T-helper 17 cell (primary cell): Measurements from ENCODE around the gene OR1I1. TPM values are rescaled to one million over a fixed set of nuclear protein-coding genes. Genes with fewer than 3 reads are reported as not detected.
"Not testable (repeated sequence)": the region's sequence is repeated elsewhere in the genome, so short reads cannot be mapped to it uniquely, and the experiment has no call there.

Source experiments
- ATAC-seq: fragments of 150-1000 bp; cut with Tn5 transposase; 2 replicates; pipeline ENCODE4 v1.10.0; 2021; ENCODE audit warnings: mild to moderate bottlenecking, moderate library complexity
- DNase-seq, 3 donors: peaks; one replicate each; pipeline versions ENCODE4 v3.0.0 to v3.0.0-alpha.2; 2020 to 2021
- H3K9me3 ChIP-seq: one replicate; pipeline ENCODE4 v1.7.0; 2013; ENCODE audit warnings: low read length, mild to moderate bottlenecking; ENCODE audit not compliant: control insufficient read depth, poor library complexity, severe bottlenecking
- H3K27ac Mint-ChIP-seq: one replicate; pipeline ENCODE4 v1.8.0; 2022; ENCODE audit warnings: mild to moderate bottlenecking, moderate library complexity, mixed read lengths
- H3K27me3 Mint-ChIP-seq: one replicate; pipeline ENCODE4 v1.8.0; 2022; ENCODE audit warnings: mixed read lengths
- H3K36me3 Mint-ChIP-seq: one replicate; pipeline ENCODE4 v1.8.0; 2022; ENCODE audit warnings: low read depth, mixed read lengths
- H3K4me1 Mint-ChIP-seq: one replicate; pipeline ENCODE4 v1.8.0; 2022; ENCODE audit warnings: mild to moderate bottlenecking, mixed read lengths
- H3K4me3 Mint-ChIP-seq: one replicate; pipeline ENCODE4 v1.8.0; 2022; ENCODE audit warnings: mild to moderate bottlenecking, moderate library complexity, mixed read lengths
- total RNA-seq, 4 donors: library from RNA in 2 of 4; stranded (reverse) in 2 of 4; gene quantifications; one replicate each; pipeline ENCODE4 v1.2.3 and lab custom pipeline; 2022 to 2026

Gene OR1I1
- total RNA-seq, 2 donors from 2014 or later, result not detected

- no peaks in the 10 kb centered on the region for H3K9me3 ChIP-seq
- ATAC-seq, result no peak
- Mint-ChIP-seq H3K4me3 (no peak overlapping the region), H3K27me3 (peaks cover 9% of the 10 kb centered on the region), H3K36me3 (peaks cover 3% of the 10 kb centered on the region), H3K27ac (no peak overlapping the region), H3K4me1 (no peaks in the 10 kb centered on the region)
- DNase-seq, result no peak
Measured at GRCh38 chr19:15072930-15073647, 8.9 kb upstream of the OR1I1 start.

GRCh38 chr19:15074371-15074770 lies 7.6 kb upstream of the OR1I1 start:
- H3K27ac Mint-ChIP-seq, result peak overlapping the region; percentile 45
- peaks cover 2% of the 10 kb centered on the region for H3K4me1 Mint-ChIP-seq
- ATAC-seq, result no peak
- H3K4me3 Mint-ChIP-seq, result no peak overlapping the region
- DNase-seq, result no peak
- no peaks in the 10 kb centered on the region for H3K9me3 ChIP-seq
- peaks cover 19% of the 10 kb centered on the region for H3K27me3 Mint-ChIP-seq
- peaks cover 3% of the 10 kb centered on the region for H3K36me3 Mint-ChIP-seq

- no peaks in the 10 kb centered on the region for H3K36me3 Mint-ChIP-seq
- H3K4me3 Mint-ChIP-seq, result no peak overlapping the region
- H3K9me3 ChIP-seq, result no peaks in the 10 kb centered on the region
- peaks cover 12% of the 10 kb centered on the region for H3K27me3 Mint-ChIP-seq
- DNase-seq, result no peak
- H3K4me1 Mint-ChIP-seq, result peaks cover 2% of the 10 kb centered on the region
- no peak overlapping the region for H3K27ac Mint-ChIP-seq
- ATAC-seq, result no peak
Measured at GRCh38 chr19:15075806-15076205, 6.2 kb upstream of the OR1I1 start.

GRCh38 chr19:15080002-15080401 lies 2.0 kb upstream of the OR1I1 start:
- H3K9me3 ChIP-seq, DNase-seq, H3K4me1 Mint-ChIP-seq, H3K27ac Mint-ChIP-seq, H3K36me3 Mint-ChIP-seq, ATAC-seq, H3K4me3 Mint-ChIP-seq: not testable (repeated sequence)
- H3K27me3 Mint-ChIP-seq, result peaks cover 36% of the 10 kb centered on the region

GRCh38 chr19:15087182-15087581 lies 5.2 kb downstream of the OR1I1 start:
- H3K4me3 Mint-ChIP-seq, result no peak overlapping the region
- H3K27me3 Mint-ChIP-seq, result peaks cover 50% of the 10 kb centered on the region
- H3K9me3 ChIP-seq, result no peaks in the 10 kb centered on the region
- ATAC-seq (no peak), DNase-seq (no peak)
- H3K36me3 Mint-ChIP-seq, result peaks cover 7% of the 10 kb centered on the region
- H3K27ac Mint-ChIP-seq, result no peak overlapping the region
- H3K4me1 Mint-ChIP-seq, result peaks cover 11% of the 10 kb centered on the region

GRCh38 chr19:15091918-15092753 lies 10.1 kb downstream of the OR1I1 start:
- Mint-ChIP-seq H3K27me3 (peaks cover 20% of the 10 kb centered on the region), H3K27ac (no peak overlapping the region), H3K4me1 (peaks cover 10% of the 10 kb centered on the region), H3K4me3 (no peak overlapping the region), H3K36me3 (peaks cover 5% of the 10 kb centered on the region)
- peak in 1 of 3 donors; percentile 43 for DNase-seq
- no peaks in the 10 kb centered on the region for H3K9me3 ChIP-seq
- ATAC-seq, result peak; percentile 74

GRCh38 chr19:15093001-15093400 lies 11.0 kb downstream of the OR1I1 start:
- no peak for ATAC-seq
- H3K9me3 ChIP-seq, result no peaks in the 10 kb centered on the region
- no peak for DNase-seq
- peaks cover 15% of the 10 kb centered on the region for H3K27me3 Mint-ChIP-seq
- peaks cover 4% of the 10 kb centered on the region for H3K4me1 Mint-ChIP-seq
- H3K27ac Mint-ChIP-seq, result peak overlapping the region; percentile 16
- no peak overlapping the region for H3K4me3 Mint-ChIP-seq
- H3K36me3 Mint-ChIP-seq, result no peaks in the 10 kb centered on the region

- DNase-seq (no peak), ATAC-seq (no peak)
- no peaks in the 10 kb centered on the region for H3K9me3 ChIP-seq
- Mint-ChIP-seq H3K36me3 (no peaks in the 10 kb centered on the region), H3K4me1 (peaks cover 5% of the 10 kb centered on the region), H3K27me3 (peaks cover 11% of the 10 kb centered on the region), H3K4me3 (no peak overlapping the region), H3K27ac (no peak overlapping the region)
Measured at GRCh38 chr19:15096223-15096622, 14.2 kb downstream of the OR1I1 start.

GRCh38 chr19:15097980-15098379 lies 16.0 kb downstream of the OR1I1 start:
- peaks cover 11% of the 10 kb centered on the region for H3K27me3 Mint-ChIP-seq
- not testable (repeated sequence) for H3K36me3 Mint-ChIP-seq, H3K27ac Mint-ChIP-seq, H3K9me3 ChIP-seq, H3K4me1 Mint-ChIP-seq, DNase-seq, H3K4me3 Mint-ChIP-seq, ATAC-seq

- ATAC-seq (no peak), DNase-seq (no peak)
- Mint-ChIP-seq H3K27ac (no peak overlapping the region), H3K4me3 (no peak overlapping the region), H3K4me1 (peaks cover 2% of the 10 kb centered on the region), H3K27me3 (peaks cover 11% of the 10 kb centered on the region), H3K36me3 (no peaks in the 10 kb centered on the region)
- no peaks in the 10 kb centered on the region for H3K9me3 ChIP-seq
Measured at GRCh38 chr19:15098460-15098859, 16.4 kb downstream of the OR1I1 start.

- DNase-seq (no peak), ATAC-seq (no peak)
- no peaks in the 10 kb centered on the region for H3K9me3 ChIP-seq
- Mint-ChIP-seq H3K4me3 (no peak overlapping the region), H3K36me3 (no peaks in the 10 kb centered on the region), H3K27ac (no peak overlapping the region), H3K27me3 (peaks cover 11% of the 10 kb centered on the region), H3K4me1 (peaks cover 2% of the 10 kb centered on the region)
Measured at GRCh38 chr19:15099017-15099582, 17.1 kb downstream of the OR1I1 start.

GRCh38 chr19:15101479-15102082 lies 19.6 kb downstream of the OR1I1 start:
- H3K4me3 Mint-ChIP-seq, result no peak overlapping the region
- ATAC-seq, result peak; percentile 71
- peak in 2 of 3 donors; percentile 21 to 46 for DNase-seq
- no peak overlapping the region for H3K27ac Mint-ChIP-seq
- H3K36me3 Mint-ChIP-seq, result peaks cover under 1% of the 10 kb centered on the region
- peaks cover 3% of the 10 kb centered on the region for H3K4me1 Mint-ChIP-seq
- H3K27me3 Mint-ChIP-seq, result peaks cover 22% of the 10 kb centered on the region
- no peaks in the 10 kb centered on the region for H3K9me3 ChIP-seq

- Mint-ChIP-seq H3K4me3 (no peak overlapping the region), H3K27ac (no peak overlapping the region), H3K27me3 (peaks cover 25% of the 10 kb centered on the region), H3K4me1 (peaks cover 10% of the 10 kb centered on the region), H3K36me3 (peaks cover 2% of the 10 kb centered on the region)
- DNase-seq (no peak), ATAC-seq (no peak)
- no peaks in the 10 kb centered on the region for H3K9me3 ChIP-seq
Measured at GRCh38 chr19:15104003-15104402, 22.0 kb downstream of the OR1I1 start.
